GM19239 (cell line): ENCODE results near the gene SAV1.

Source experiments
- DNase-seq: peaks from one replicate; pipeline ENCODE4 v3.0.0; 2011; ENCODE audit warnings: low spot score; ENCODE audit not compliant: insufficient read length
- FAIRE-seq: peaks from 2 replicates; lab custom pipeline; 2011; peaks lifted over from hg19 to GRCh38; lab: Jason Lieb, UNC

The SAV1 gene

DNA sequence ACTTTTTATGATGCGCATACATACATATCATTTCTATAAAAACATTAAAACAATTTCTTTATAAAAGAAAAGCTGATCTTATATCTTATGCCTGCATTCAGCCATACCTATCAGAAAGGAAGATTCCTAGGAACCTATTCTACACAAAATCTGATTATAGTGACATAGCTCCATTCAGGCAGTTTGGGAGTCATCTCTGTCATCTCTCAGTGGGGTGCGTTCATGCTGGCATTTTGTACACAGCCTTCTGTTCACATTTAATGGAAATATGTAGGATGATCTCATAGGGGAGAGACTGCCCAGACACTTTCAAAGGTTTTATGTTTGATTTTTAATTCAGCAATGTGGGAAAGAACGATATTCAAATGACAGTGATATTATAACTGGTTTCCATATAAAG is 55.3 kb downstream of the SAV1 start:
- FAIRE-seq = no peak
- DNase-seq = no peak

DNA sequence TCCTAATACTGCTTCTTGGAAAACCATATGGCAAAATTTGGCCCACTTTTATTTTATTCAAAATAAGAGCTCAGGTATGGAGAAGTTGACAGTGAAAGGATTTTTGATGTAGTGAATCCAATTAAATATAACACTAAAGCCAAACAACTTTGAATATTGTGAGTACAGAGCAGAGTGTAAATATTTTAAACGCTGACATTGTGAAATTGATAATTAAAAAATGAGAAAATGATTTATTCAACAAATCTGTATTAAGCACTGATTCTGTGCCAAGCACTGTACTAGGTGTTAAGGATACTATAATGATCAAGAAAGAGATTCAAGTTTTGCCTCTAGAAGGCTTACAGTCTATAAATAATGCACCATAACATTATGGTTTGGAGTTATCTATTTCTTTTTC is 57.6 kb downstream of the SAV1 start:
- no peak for FAIRE-seq
- no peak for DNase-seq

DNA sequence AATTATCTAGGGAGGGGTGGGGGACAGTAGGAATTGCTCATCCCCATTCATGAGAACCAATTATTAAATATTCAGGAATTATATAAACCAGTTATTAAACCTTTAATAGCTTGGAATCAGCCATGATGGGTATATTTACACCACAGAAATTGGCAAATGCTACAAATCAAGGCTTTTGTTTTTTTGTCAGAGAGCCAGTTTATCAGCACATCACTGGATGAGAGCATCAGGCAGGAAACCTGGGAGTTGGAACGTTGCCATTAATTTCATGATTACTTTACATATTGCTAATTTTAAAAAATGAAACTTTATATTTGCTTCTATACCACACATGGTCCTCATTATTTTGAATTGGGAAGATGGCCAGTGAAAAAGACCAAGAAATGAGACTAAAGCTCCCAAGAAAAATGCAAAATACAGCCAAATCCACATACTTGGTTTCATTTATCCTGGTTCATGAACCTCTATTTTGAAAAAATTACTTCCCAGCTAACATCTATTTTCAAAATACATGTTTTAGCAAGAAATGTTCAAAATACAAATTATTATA is 59.7 kb downstream of the SAV1 start:
- FAIRE-seq = no peak
- no peak for DNase-seq

DNA sequence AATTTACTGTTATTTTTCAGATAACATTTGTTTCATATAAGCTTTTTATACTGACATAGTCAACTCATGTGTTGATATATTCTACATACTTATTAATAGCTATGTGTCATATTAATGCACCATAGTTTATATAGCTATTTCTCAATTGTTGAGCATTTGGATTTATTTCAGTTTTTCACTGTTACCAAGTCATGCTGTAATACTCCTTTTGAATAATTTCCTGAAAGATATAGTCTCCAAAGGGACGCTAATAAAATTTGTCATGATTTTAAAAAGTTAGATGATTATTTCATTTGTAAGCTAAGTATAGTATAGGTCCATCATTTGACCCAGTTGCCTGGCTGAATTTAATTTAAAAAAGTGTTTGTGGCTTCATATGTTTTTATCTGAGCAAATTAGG is 60.3 kb downstream of the SAV1 start:
- DNase-seq = no peak
- no peak for FAIRE-seq

DNA sequence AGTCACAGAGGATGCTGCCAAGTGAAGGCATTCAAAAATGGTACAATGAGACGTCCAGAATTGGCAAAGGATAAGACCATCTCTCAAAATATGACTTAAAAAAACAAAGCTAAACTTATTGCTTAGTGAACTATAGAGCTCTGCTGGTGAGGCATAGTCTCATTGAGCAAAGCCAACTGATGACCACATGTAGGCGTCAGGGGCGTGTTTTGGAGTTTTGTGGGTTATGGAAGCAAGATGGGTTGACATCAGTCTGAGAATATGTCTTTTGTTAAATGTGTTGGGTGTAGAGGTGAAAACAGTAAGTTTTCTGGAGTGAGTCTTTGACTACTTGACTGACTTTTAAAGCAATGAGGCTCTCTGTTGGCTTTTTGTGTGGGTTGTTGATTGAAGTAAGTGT is 60.9 kb downstream of the SAV1 start:
- DNase-seq (no peak), FAIRE-seq (no peak)

DNA sequence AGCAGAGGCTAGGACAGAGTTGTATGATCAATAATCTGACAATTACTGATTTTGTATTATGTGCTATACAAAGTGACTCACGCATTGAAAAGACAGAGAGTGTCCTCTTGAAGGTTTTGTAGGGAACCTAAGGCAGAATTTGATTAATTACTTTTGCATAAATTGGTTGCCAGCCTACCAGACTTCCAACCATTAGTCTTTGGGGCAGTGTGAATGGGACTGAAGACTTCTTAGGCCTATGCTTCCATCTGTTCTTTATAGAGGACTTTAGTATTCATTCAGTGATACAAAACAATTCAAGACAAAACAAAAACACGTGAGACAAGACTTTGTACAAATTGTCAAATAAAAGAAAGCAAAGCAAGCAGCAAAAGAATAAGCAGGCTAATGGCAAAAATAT is 61.6 kb downstream of the SAV1 start:
- no peak for FAIRE-seq
- DNase-seq = no peak

DNA sequence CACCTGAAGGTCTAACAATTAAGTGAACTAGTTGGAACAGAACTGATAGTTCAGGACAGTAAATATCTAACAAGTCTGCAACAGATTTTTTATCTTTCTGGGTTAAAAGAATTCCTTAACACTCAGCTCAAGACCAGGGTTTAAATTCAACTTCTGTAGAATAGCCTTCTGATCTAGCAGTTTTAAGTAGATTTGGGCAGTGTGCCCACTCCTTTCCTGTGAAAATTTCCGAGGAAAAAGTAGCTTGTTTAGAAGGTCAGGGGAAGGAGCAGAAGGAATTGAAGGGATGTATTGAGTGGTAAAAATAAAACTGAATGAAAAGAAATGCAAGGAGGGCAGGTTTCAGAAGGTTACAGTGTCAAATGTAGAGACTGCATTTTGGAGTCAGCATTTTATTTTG is 62.3 kb downstream of the SAV1 start:
- no peak for FAIRE-seq
- DNase-seq = no peak

DNA sequence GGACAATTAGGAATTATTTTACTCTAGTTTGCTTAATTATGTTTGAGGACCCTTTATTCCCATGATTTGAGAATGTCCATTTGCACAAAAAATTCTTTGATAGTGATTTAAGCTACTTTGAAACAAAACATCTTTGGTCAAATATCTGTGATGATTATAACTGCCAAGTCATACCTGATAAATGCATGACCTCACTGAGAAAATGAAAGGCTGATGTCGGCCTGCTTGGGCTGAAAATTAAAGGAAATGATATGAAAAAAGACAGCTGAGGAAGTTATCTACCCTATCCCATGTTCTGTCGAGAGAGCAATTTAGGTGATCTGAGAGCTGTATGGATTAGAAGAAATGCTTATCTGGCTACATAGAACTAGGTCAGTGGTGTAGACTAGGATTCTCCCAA is 64.5 kb downstream of the SAV1 start:
- DNase-seq = no peak
- FAIRE-seq = no peak

DNA sequence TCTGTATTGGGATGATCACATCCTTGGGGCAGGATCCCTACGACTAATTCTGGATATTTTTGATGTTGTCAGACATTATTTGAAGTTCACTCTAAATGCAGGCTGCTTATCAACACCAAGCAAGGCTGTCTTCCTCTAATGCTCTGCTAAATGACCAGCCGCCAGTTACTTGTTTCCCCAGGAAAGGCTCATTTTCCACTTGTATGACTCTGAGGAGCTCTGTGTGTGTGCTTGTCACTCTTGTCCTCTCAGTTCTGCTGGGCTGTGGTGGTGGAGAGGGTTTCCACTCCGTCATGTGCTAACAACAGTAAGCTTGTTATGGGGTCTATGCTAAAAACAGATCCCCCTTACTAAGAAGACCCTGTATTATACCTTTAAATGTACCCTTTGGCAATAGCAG is 66.1 kb downstream of the SAV1 start:
- DNase-seq = no peak

DNA sequence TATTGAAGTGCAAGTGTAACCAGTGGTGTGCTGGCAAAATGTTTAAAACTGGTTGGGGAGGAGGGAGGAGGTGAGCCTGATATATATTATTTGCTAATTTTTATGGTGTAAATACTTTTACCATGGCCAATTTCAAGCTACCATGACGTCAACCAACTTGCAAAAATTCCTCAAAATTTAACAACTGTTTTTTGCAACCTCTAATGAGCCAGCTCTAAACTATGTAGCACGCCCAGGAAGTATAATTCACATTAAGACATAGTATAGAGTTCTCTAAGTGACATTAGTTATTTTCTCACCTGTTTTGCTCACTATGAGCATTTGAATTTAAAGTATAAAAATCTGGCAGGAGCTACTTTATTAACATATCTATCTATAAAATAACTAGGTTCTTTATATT is 66.7 kb downstream of the SAV1 start:
- FAIRE-seq (peak; percentile 11), DNase-seq (no peak)

More for the DNA sequence above, 66.1 kb downstream of the SAV1 start:
- no peak for FAIRE-seq

DNA sequence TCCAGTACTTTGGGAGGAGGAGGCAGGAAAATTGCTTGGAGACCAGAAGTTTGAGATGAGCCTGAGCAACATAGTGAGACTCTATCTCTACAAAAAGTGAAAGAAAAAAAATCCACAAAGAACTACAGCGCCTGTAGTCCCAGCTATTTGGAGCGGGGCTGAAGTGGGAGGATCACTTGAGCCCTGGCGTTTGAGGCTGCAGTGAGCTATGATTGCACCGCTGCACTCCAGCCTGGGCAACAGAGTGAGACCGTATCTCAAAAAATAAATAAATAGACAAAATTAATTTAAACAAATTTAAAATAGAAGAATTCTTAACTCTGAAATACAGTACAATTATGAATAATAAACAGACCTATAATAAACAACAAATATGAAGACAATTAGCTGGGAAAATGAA is 67.3 kb downstream of the SAV1 start:
- no peak for DNase-seq
- FAIRE-seq = no peak

DNA sequence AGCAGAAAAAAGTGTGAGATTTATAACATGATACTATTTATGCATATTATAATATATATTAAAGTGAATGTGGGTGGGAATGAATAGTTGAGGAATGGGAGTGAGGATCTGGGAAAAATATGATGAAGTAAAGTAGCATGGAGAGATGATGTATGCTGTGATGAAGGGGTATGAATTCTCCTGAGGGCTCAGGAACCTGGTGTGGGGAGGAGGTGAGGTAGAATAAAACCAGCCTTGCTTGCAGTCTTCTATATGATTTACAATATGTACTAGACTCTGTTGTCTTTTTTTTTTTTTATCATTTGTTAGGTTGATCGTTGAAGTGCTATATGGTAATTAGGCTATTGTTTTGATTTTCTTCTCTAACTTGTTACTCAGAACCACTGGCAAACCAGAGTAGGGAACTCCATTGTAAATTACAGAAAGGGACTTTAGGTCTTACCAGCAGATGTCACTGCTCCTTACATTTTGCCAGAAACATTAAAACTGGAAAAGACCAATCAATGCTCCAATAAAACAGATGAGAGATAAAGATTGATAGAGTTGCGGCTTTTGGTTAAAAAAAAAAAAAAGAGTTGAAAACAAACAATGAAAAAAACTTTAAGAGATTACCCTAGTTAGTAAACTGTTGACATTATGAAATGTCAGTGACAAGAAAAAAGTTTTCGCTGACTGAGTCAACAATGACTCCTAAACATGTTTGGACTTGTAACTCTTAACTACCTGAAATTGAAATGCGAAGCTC is 68.2 kb downstream of the SAV1 start:
- DNase-seq = no peak
- peak; percentile 71 for FAIRE-seq

DNA sequence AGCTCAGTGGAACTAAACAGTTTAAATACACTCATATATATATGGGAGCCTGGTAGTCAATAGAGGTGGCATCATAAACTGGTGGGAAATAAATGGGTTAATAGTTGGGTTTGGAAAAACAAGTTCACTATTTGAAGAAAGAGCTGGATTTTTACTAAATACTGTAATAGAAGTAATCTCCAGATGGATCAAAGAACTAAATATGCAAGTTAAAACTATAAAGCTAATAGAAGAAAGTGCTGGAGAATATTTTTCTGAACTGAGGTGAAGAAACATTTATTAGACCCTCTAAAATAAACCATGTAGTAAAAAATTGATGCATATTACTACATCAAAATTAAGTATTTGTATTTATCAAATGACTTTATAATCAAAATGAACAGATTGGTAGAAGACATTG is 69.3 kb downstream of the SAV1 start:
- no peak for DNase-seq
- no peak for FAIRE-seq

DNA sequence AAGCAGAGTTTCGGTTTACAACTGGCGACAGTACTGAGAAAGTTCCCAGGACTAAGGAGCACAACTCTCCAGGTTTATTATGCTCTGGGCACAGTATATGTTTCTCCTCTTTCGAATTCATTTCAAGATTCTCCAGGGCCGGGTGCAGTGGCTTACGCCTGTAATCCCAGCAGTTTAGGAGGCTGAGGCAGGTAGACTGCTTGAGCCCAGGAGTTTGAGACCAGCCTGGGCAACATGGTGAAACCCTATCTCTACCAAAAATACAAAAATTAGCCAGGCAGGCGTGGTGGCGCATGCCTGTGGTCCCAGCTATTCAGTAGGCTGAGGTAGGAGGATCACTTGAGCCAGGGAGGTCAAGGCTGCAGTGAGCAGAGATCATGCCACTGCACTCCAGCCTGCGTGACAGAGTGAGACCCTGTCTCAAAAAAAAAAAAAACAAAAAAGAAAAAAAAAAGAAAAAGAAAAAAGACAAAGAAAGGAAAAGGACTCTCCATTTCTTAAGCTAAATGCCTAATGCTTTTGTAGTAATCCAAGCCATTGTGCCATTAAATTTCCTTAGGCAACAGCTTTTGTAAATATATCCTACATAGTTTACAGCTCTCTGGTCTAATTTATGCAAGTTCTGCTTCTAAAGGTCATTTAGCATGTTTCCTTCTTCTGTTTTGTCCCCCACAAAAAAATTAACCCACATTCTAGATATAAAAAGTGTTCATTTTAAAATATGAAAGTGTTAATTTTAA is 73.4 kb downstream of the SAV1 start:
- FAIRE-seq (no peak), DNase-seq (no peak)

DNA sequence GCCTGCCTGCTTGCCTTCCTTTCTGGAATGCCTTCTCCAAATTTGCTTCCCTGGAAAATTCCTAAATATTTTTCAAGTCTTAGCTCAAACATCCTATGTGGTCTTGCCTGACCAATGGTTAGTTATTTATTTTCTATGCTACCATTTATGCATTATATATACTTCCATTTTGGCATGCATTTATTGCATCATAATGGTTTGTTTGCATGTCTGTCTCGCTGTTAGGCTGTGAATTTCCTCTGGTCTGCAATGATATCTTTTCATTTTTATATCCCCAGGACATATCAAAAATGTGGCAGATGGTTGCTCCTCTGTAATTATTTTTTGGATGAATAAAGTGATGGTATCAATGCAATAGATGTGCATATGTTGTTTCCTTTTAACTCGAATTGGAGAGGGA is 77.6 kb downstream of the SAV1 start:
- DNase-seq (no peak), FAIRE-seq (no peak)
